Fibroblast of lung (primary cell): Measurements from ENCODE around the gene NATD1. TPM values are rescaled to one million over a fixed set of nuclear protein-coding genes. Genes with fewer than 3 reads are reported as not detected.

ENCODE experiments used
- DNase-seq, 2 donors: peaks; one replicate each; pipeline versions ENCODE4 v3.0.0 to v3.0.0-alpha.2; 2010; ENCODE audit warnings: low read depth in 2 of 2
- H2AFZ ChIP-seq: 2 replicates; pipeline ENCODE4 v1.5.1; 2012; ENCODE audit warnings: low read length, control low read depth, inconsistent platforms
- H3K27ac ChIP-seq: 2 replicates; pipeline ENCODE4 v1.5.1; 2011; ENCODE audit warnings: low read length, control low read depth; ENCODE audit not compliant: insufficient read depth
- H3K27me3 ChIP-seq: 2 replicates; pipeline ENCODE4 v1.5.1; 2011; ENCODE audit warnings: mild to moderate bottlenecking, low read length; ENCODE audit not compliant: control insufficient read depth, insufficient read depth
- H3K36me3 ChIP-seq: 2 replicates; pipeline ENCODE4 v1.5.1; 2011; ENCODE audit warnings: low read length; ENCODE audit not compliant: control insufficient read depth, insufficient read depth
- H3K4me1 ChIP-seq: 2 replicates; pipeline ENCODE4 v1.5.1; 2011; ENCODE audit warnings: low read length; ENCODE audit not compliant: control insufficient read depth, insufficient read depth; ENCODE audit errors: extremely low read depth
- H3K4me2 ChIP-seq: 2 replicates; pipeline ENCODE4 v1.5.1; 2011; ENCODE audit warnings: low read length, control low read depth; ENCODE audit not compliant: insufficient read depth; ENCODE audit errors: extremely low read depth
- H3K4me3 ChIP-seq, 4 experiments: fragments of 200-600 bp in 1 of 4; sonication (generic) in 1 of 4; replicated peaks in 1 of 4; 2 replicates each; pipeline ENCODE4 v1.5.1; 2011 to 2016; ENCODE audit warnings: low read length in 4 of 4, low read depth in 3 of 4, mild to moderate bottlenecking in 3 of 4, control low read depth in 2 of 4, inconsistent platforms in 1 of 4, mixed read lengths in 1 of 4; ENCODE audit not compliant: insufficient read depth in 1 of 4; ENCODE audit errors: control extremely low read depth in 1 of 4
- H3K79me2 ChIP-seq: 2 replicates; pipeline ENCODE4 v1.5.1; 2012; ENCODE audit warnings: mild to moderate bottlenecking, low read length, inconsistent platforms; ENCODE audit not compliant: control insufficient read depth, insufficient read depth
- H3K9ac ChIP-seq: 2 replicates; pipeline ENCODE4 v1.5.1; 2011; ENCODE audit warnings: mild to moderate bottlenecking, low read length, control low read depth; ENCODE audit not compliant: insufficient read depth
- H3K9me3 ChIP-seq: 2 replicates; pipeline ENCODE4 v1.5.1; 2012; ENCODE audit warnings: low read depth, low read length; ENCODE audit not compliant: control insufficient read depth, insufficient read depth
- H4K20me1 ChIP-seq: 2 replicates; pipeline ENCODE4 v1.5.1; 2011; ENCODE audit warnings: low read length; ENCODE audit not compliant: control insufficient read depth, insufficient read depth; ENCODE audit errors: extremely low read depth
- EZH2 ChIP-seq: IDR thresholded peaks from 2 replicates; pipeline ENCODE4 v1.5.1; 2012; ENCODE audit warnings: low read length, control low read depth, mild to moderate bottlenecking; ENCODE audit errors: missing control alignments
- polyA plus RNA-seq, 2 donors: library from polyadenylated mRNA; depleted of rRNA in 1 of 2; stranded (reverse) in 1 of 2; unstranded in 1 of 2; fragments of >200 nt; gene quantifications; 2 replicates each; pipeline ENCODE4 v1.2.1, GENCODE V29; 2011 to 2012; ENCODE audit warnings: missing spikeins in 1 of 2
- total RNA-seq: library from RNA; depleted of rRNA; stranded (reverse); fragments of >200 nt; gene quantifications from 2 replicates; pipeline ENCODE4 v1.2.1, GENCODE V29; 2014
- TF ChIP-seq, protein P1 (sequence below), 2 donors: IDR thresholded peaks in 1 of 2; conservative IDR thresholded peaks in 1 of 2; 1 replicate in 1 of 2; 2 replicates in 1 of 2; pipeline ENCODE4 v1.5.1; 2011 to 2012; ENCODE audit warnings: low read length in 2 of 2, control low read depth in 1 of 2, inconsistent platforms in 1 of 2, low read depth in 1 of 2, mild to moderate bottlenecking in 1 of 2

NATD1 gene
- total and polyA plus RNA-seq, 2 donors (not counting 1 experiment from before 2014, with no cell fraction given): 5.6 to 9.2 TPM

DNA sequence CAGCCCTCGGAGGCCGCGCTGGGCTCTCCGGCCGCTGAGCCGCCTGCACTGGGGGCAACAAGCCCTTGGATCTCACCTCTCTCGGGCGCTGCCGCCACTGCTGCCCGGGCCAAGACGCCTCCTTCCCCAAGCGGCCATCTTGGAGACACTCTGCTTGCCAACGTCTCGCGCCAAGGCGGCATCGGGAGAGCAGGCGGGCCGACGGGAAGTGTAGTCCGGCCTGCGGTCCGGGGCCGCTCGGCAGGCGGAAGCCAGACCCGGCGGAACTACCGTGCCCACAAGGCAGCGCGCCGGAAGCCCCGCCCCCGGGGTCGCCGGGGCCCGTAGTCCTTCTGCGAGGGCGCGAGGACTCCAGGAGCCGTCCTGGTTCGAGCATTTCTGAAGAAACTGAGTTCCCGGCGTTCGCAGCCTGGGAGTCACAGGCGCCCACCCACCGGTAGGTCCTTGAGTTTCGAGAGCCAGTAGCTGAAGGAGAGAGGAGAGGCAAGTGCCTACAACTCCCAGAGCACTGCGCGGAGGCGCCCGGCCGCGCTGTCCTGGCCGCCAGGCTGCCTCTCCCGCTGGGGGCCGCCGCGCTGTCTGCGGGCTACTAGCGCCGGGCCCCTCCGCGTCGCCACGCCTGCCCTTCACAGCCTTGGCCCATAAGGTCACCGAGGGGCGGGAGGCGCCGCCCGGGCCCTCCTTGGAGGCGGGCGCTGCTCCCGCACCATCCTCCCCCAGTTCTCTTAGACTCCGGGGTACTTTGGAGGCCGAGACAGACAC is 39.0 kb downstream of the NATD1 start, which contains the start of gene TMEM11:
TMEM11 (minus strand) TSS at position 147 of the 762 bp plus-strand sequence; CDS start at position 138, 9 bp downstream.
- peak within 1 kb of the TSS; percentile 78 for H2AFZ ChIP-seq
- H3K4me1 ChIP-seq: peaks cover 11% of the 10 kb centered on the region
- peak within 1 kb of the TSS; percentile 87 for H3K27ac ChIP-seq
- H3K27me3 ChIP-seq: no peaks in the 10 kb centered on the region
- H3K4me2 ChIP-seq: peak within 1 kb of the TSS; percentile 98
- no peak for TF ChIP-seq EZH2
- TF ChIP-seq, protein P1, sequence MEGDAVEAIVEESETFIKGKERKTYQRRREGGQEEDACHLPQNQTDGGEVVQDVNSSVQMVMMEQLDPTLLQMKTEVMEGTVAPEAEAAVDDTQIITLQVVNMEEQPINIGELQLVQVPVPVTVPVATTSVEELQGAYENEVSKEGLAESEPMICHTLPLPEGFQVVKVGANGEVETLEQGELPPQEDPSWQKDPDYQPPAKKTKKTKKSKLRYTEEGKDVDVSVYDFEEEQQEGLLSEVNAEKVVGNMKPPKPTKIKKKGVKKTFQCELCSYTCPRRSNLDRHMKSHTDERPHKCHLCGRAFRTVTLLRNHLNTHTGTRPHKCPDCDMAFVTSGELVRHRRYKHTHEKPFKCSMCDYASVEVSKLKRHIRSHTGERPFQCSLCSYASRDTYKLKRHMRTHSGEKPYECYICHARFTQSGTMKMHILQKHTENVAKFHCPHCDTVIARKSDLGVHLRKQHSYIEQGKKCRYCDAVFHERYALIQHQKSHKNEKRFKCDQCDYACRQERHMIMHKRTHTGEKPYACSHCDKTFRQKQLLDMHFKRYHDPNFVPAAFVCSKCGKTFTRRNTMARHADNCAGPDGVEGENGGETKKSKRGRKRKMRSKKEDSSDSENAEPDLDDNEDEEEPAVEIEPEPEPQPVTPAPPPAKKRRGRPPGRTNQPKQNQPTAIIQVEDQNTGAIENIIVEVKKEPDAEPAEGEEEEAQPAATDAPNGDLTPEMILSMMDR (conservative IDR thresholded peaks at IDR 0.05 in 1 of 2, IDR thresholded peaks at IDR 0.05 in 1 of 2; ENCODE audit: low read depth in 1 of 2, low read length in 2 of 2): no peak
- peak within 1 kb of the TSS; percentile 72 to 98 (median 94) for H3K4me3 ChIP-seq
- peaks cover 6% of the 10 kb centered on the region for H3K36me3 ChIP-seq
- peak; percentile 94 to 96 for DNase-seq
- H4K20me1 ChIP-seq: no peaks in the 10 kb centered on the region
- H3K79me2 ChIP-seq: peaks cover 64% of the 10 kb centered on the region
- no peaks in the 10 kb centered on the region for H3K9me3 ChIP-seq
- peak within 1 kb of the TSS; percentile 94 for H3K9ac ChIP-seq

DNA sequence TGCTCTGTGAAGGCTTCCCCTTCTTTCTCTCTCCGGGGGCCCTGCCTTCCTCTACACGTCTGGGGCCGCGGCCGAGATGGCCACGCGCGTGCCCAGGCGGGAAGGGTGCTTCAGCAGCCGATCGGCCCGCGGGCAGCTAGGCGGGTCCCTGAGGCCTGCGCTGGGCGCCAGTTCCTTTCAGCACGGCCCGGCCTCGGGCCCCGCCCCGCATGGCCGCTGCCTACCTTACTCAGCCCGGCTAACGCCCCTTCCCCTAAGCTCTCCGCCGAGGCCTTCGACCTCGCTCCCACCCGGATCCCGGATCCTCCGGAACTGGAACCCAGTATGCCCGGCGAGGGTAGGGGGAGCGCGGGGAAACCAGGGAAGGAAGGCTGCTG is 39.6 kb downstream of the NATD1 start:
- Histone ChIP-seq H3K4me3 (peak overlapping the region; percentile 72 to 98 (median 94)), H3K9ac (peak overlapping the region; percentile 94), H2AFZ (peak overlapping the region; percentile 62), H3K4me2 (peak overlapping the region; percentile 93), H3K4me1 (peaks cover 11% of the 10 kb centered on the region), H3K9me3 (no peaks in the 10 kb centered on the region), H3K27me3 (no peaks in the 10 kb centered on the region), H3K27ac (peak overlapping the region; percentile 87), H4K20me1 (no peaks in the 10 kb centered on the region), H3K36me3 (peaks cover 8% of the 10 kb centered on the region), H3K79me2 (peaks cover 70% of the 10 kb centered on the region)
- no peak for DNase-seq
- TF ChIP-seq, protein P1 (conservative IDR thresholded peaks at IDR 0.05 in 1 of 2, IDR thresholded peaks at IDR 0.05 in 1 of 2; ENCODE audit: low read depth in 1 of 2, low read length in 2 of 2): no peak
- no peak for TF ChIP-seq EZH2

DNA sequence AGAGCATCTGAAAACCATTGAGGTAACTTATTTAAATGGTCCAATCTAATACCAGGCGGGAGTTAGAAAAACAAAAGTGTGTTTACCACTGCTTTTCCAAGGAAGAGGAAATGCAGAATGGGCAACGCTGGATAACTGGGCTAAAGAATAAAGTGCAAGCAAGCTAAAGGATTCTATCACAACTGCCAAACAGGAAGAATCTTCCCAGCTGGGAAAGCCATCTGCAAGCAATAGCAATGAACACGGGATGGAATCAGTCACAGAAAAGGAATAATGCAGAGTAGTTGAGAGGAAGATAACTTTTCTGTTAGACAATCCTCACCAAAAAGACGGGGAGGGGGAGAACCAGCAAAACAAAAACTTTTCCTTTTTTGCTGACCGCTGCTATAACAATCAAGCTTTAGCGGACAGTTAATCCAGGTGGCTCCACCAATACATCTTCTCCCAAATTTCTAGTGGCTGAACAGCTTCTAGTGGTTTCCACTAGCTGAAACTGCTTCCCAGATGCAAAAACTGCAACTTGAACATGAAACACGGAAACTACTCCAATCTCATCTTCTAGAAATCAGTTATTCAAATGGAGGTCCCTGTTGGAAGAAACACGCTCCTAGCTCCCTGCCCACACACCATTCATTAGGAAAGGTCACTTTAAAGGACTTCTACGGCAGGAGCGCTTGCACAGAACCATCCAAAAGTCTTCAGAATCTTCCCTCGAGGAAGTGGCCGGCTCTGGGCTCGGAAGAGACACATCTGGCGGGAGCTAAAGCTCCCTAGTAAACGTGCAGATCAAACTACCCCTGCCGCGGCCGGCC is 40.2 kb downstream of the NATD1 start:
- peak overlapping the region; percentile 94 for H3K9ac ChIP-seq
- peaks cover 10% of the 10 kb centered on the region for H3K36me3 ChIP-seq
- peak overlapping the region; percentile 72 to 98 (median 94) for H3K4me3 ChIP-seq
- TF ChIP-seq, protein P1 (conservative IDR thresholded peaks at IDR 0.05 in 1 of 2, IDR thresholded peaks at IDR 0.05 in 1 of 2; ENCODE audit: low read depth in 1 of 2, low read length in 2 of 2): no peak
- TF ChIP-seq EZH2: no peak
- H3K27me3 ChIP-seq: no peaks in the 10 kb centered on the region
- H3K4me2 ChIP-seq: peak overlapping the region; percentile 93
- H2AFZ ChIP-seq: no peak overlapping the region
- H3K9me3 ChIP-seq: no peaks in the 10 kb centered on the region
- peak overlapping the region; percentile 87 for H3K27ac ChIP-seq
- no peaks in the 10 kb centered on the region for H4K20me1 ChIP-seq
- no peak for DNase-seq
- H3K79me2 ChIP-seq: peaks cover 75% of the 10 kb centered on the region
- peaks cover 11% of the 10 kb centered on the region for H3K4me1 ChIP-seq
